ENCODE results near the gene ENTHD1.
"Not testable (repeated sequence)": the region's sequence is repeated elsewhere in the genome, so short reads cannot be mapped to it uniquely, and the experiment has no call there.

ENTHD1 gene

GRCh38 chr22:39925273-39925672, 31.7 kb upstream of the ENTHD1 start:
- no peak for DNase-seq (ENCODE audit: low read depth)

GRCh38 chr22:39924286-39924685, 30.7 kb upstream of the ENTHD1 start:
- no peak for DNase-seq (ENCODE audit: low read depth)

- DNase-seq (ENCODE audit: low read depth): no peak
Observed at GRCh38 chr22:39923696-39924095, 30.1 kb upstream of the ENTHD1 start.

- no peak for DNase-seq (ENCODE audit: low read depth)
Observed at GRCh38 chr22:39920134-39920743, 26.7 kb upstream of the ENTHD1 start.

GRCh38 chr22:39917776-39918495, 24.4 kb upstream of the ENTHD1 start:
- DNase-seq (ENCODE audit: low read depth): no peak

- DNase-seq (ENCODE audit: low read depth): no peak
Observed at GRCh38 chr22:39917197-39917643, 23.7 kb upstream of the ENTHD1 start.

- DNase-seq (ENCODE audit: low read depth): no peak
Observed at GRCh38 chr22:39916496-39916895, 22.9 kb upstream of the ENTHD1 start.

GRCh38 chr22:39915295-39915726, 21.8 kb upstream of the ENTHD1 start:
- no peak for DNase-seq (ENCODE audit: low read depth)

GRCh38 chr22:39914584-39914983, 21.0 kb upstream of the ENTHD1 start:
- no peak for DNase-seq (ENCODE audit: low read depth)

GRCh38 chr22:39913886-39914285, 20.3 kb upstream of the ENTHD1 start:
- DNase-seq (ENCODE audit: low read depth): no peak

- DNase-seq (ENCODE audit: low read depth): no peak
Observed at GRCh38 chr22:39913321-39913720, 19.8 kb upstream of the ENTHD1 start.

- no peak for DNase-seq (ENCODE audit: low read depth)
Observed at GRCh38 chr22:39910876-39911613, 17.5 kb upstream of the ENTHD1 start.

- DNase-seq (ENCODE audit: low read depth): no peak
Observed at GRCh38 chr22:39908737-39909136, 15.2 kb upstream of the ENTHD1 start.

GRCh38 chr22:39908136-39908535, 14.6 kb upstream of the ENTHD1 start:
- no peak for DNase-seq (ENCODE audit: low read depth)

GRCh38 chr22:39907605-39908097, 14.1 kb upstream of the ENTHD1 start:
- no peak for DNase-seq (ENCODE audit: low read depth)

GRCh38 chr22:39907047-39907446, 13.5 kb upstream of the ENTHD1 start:
- DNase-seq (ENCODE audit: low read depth): no peak

- DNase-seq (ENCODE audit: low read depth): no peak
Observed at GRCh38 chr22:39906207-39906606, 12.6 kb upstream of the ENTHD1 start.

- DNase-seq (ENCODE audit: low read depth): no peak
Observed at GRCh38 chr22:39905687-39906086, 12.1 kb upstream of the ENTHD1 start.

GRCh38 chr22:39904862-39905261, 11.3 kb upstream of the ENTHD1 start:
- DNase-seq (ENCODE audit: low read depth): no peak

GRCh38 chr22:39904024-39904423, 10.5 kb upstream of the ENTHD1 start:
- not testable (repeated sequence) for DNase-seq (ENCODE audit: low read depth)

- no peak for DNase-seq (ENCODE audit: low read depth)
Observed at GRCh38 chr22:39901565-39902146, 8.1 kb upstream of the ENTHD1 start.
